Lower leg skin (tissue), 4 donors: ENCODE measurements around the gene CALHM5. TPM values are rescaled to one million over a fixed set of nuclear protein-coding genes. Genes with fewer than 3 reads are reported as not detected.
"Not testable (repeated sequence)": the region's sequence is repeated elsewhere in the genome, so short reads cannot be mapped to it uniquely, and the experiment has no call there.

Source experiments
- DNase-seq, 2 donors: peaks; one replicate each; pipeline ENCODE4 v3.0.0-alpha.2; 2019; ENCODE audit warnings: low spot score in 2 of 2
- H3K4me3 ChIP-seq: fragments of 200-600 bp; sonication (generic); 2 replicates; pipeline ENCODE4 v1.5.1; 2017; ENCODE audit warnings: mild to moderate bottlenecking, low read depth; ENCODE audit not compliant: poor library complexity, severe bottlenecking
- CTCF ChIP-seq, 3 donors: fragments of 450-650 bp; IDR thresholded peaks; one replicate each; pipeline ENCODE4 v1.5.1; 2016; ENCODE audit warnings: antibody characterized with exemption in 3 of 3, mild to moderate bottlenecking in 3 of 3, moderate library complexity in 2 of 3
- POLR2A ChIP-seq, 2 donors: fragments of 450-650 bp; IDR thresholded peaks; one replicate each; pipeline ENCODE4 v1.6.1; 2016 to 2017; ENCODE audit warnings: antibody characterized with exemption in 2 of 2, mild to moderate bottlenecking in 1 of 2, moderate library complexity in 1 of 2
- WGBS, 2 donors: methylation state at CpG; one replicate each; pipeline ENCODE4 v1.1.5; 2018; 5-methylcytosine and 5-hydroxymethylcytosine counted together
- intact Hi-C: fragments of 100-400 bp; cut with DNase I; formaldehyde crosslinking; loops from one replicate; pipeline ENCODE4 v1.15.0; 2023; ENCODE audit warnings: low total_unique reads
- total RNA-seq, 4 donors: library from RNA; depleted of rRNA; stranded (reverse); fragments of >200 nt; gene quantifications; one replicate each; pipeline ENCODE4 v1.1.0, GENCODE V29; 2016

Gene CALHM5
- total RNA-seq, 4 donors from 2014 or later, result 0.34 to 3.9 (median 1.7) TPM

- TF ChIP-seq POLR2A (IDR thresholded peaks at IDR 0.05) (no peak), CTCF (IDR thresholded peaks at IDR 0.05) (no peak)
- no peak overlapping the region for H3K4me3 ChIP-seq
- 84 to 92% methylated on average over 1 of the region's 1 CpG for WGBS, 2 donors
- intact Hi-C loops, result no loop called here
- no peak for DNase-seq
These were observed 28.7 kb upstream of the CALHM5 start for GRCh38 chr6:116482780-116483179.

- intact Hi-C loops, result no loop called here
- H3K4me3 ChIP-seq, result no peak overlapping the region
- TF ChIP-seq CTCF (IDR thresholded peaks at IDR 0.05) (no peak), POLR2A (IDR thresholded peaks at IDR 0.05) (no peak)
- 52 to 55% methylated on average over 2 of the region's 2 CpGs for WGBS, 2 donors
- DNase-seq, result no peak
These were observed 27.8 kb upstream of the CALHM5 start for GRCh38 chr6:116483616-116484015.

GRCh38 chr6:116485559-116486184, 25.8 kb upstream of the CALHM5 start:
- no peak overlapping the region for H3K4me3 ChIP-seq
- DNase-seq, result no peak
- 58 to 59% methylated on average over 5 of the region's 5 CpGs for WGBS, 2 donors
- no peak for TF ChIP-seq POLR2A (IDR thresholded peaks at IDR 0.05)
- TF ChIP-seq CTCF (IDR thresholded peaks at IDR 0.05), result no peak
- intact Hi-C loops, result no loop called here

DNA sequence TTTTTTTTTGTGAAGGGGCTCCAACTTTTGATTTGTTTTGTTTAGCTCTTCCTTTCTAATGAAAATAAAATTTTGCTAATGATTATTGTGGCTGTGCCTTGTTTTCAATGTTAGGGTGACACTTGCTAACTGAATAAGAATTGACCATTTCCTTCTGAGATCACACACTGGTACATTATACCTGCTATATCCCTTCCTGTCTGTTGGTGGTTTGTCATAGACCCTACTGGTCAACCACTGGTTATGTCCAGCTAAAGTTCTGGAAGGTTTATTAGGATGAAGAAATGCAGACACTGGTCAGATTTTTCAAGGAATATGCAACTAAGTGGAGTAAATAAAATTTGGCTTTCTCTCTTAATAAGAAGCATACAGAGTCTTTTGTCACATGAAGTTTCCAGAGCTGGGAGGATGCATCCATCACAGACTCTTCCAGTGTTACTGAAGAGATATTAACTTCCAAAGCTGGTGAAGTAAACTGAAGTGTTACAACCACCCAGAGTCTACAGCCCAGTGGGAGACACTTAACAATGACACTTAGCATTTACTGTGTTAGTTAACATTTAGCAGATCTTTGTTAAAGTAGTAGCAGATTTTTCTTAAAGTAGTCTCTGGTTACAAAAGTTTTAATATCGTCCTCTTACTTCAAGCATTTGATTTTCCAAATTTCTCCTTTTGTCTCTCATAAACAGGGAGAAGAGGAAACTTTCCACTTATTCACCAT, 19.7 kb upstream of the CALHM5 start:
- WGBS, 2 donors, result 55 to 76% methylated on average over 1 of the region's 1 CpG
- intact Hi-C loops, result no loop called here
- DNase-seq, result no peak
- TF ChIP-seq CTCF (IDR thresholded peaks at IDR 0.05) (no peak), POLR2A (IDR thresholded peaks at IDR 0.05) (no peak)
- no peak overlapping the region for H3K4me3 ChIP-seq

- H3K4me3 ChIP-seq, result no peak overlapping the region
- 74 to 84% methylated on average over 6 of the region's 6 CpGs for WGBS, 2 donors
- no peak for DNase-seq
- TF ChIP-seq POLR2A (IDR thresholded peaks at IDR 0.05) (no peak), CTCF (IDR thresholded peaks at IDR 0.05) (no peak)
- intact Hi-C loops, result no loop called here
These were observed 18.9 kb upstream of the CALHM5 start for GRCh38 chr6:116492331-116493067.

DNA sequence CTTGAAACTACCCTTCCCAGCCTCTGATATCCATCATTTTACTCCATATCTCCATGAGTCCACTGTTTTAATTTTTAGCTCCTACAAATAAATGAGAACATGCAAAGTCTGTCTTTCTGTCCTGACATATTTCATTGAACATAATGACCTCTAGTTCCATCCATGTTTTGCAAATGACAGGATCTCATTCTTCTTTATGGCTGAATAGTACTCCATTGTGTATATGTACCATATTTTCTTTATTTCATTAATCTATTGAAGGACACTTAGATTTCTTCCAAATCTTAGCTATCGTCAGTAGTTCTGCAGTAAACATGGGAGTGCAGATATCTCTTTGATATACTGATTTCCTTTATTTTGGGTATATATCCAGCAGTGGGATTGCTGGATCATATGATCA, 16.3 kb upstream of the CALHM5 start:
- DNase-seq, intact Hi-C loops, H3K4me3 ChIP-seq: not testable (repeated sequence)
- 94 to 97% methylated on average over 1 of the region's 1 CpG for WGBS, 2 donors
